Erythroblast (primary cell): ENCODE results near the gene E2F7.

ENCODE experiments used
- DNase-seq, 2 experiments: peaks; one replicate each; lab custom pipeline; 2025; lab: John Stamatoyannopoulos, UW
- GATA1 ChIP-seq: IDR thresholded peaks from 2 replicates; pipeline ENCODE4 v1.6.1; 2011; ENCODE audit warnings: low read depth, mild to moderate bottlenecking, control low read depth, low read length, moderate library complexity
- POLR2A ChIP-seq: IDR thresholded peaks from 2 replicates; pipeline ENCODE4 v1.6.1; 2011; ENCODE audit warnings: mild to moderate bottlenecking, low read length

The E2F7 gene

GRCh38 chr12:77013091-77013490, 52.3 kb downstream of the E2F7 start:
- TF ChIP-seq POLR2A (no peak), GATA1 (no peak)
- no peak for DNase-seq

DNA sequence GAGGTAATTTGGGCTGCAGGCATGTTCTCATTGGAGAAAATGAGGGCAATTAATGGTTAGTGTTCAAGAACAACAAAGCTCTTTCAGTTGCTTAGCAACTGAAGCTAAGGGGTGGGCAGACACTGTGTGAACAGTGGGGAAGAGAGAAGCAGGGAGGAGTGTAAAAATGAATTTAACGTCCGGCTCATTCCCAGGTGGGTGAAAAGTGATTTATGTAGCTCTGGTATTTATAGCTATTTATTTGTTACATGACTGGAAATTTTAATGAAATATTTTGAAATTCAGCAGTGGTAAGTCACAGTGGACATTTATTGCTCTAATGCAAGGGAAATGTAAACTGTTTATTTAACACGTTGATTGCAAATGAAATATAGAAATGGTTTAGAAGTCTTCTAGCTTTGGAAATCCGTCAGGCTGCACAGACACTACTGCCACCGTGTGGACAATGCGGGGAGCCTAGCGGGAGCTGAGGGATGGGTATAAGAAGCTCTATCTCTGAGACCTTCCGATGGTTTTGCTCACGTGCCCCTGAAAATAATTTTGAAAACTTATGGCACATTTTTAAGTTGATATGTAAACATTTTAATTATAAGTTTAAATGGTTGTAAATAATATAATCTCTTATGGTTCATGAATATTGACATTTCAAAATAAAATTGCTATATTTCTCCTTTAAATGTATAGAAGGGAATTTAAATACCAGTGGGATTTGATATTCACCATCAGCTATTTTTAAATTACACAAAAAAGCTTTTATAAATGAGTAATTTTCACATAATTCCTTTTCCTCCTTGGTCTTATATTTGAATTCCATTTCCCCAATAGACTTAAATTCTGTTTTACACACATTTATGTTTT, 54.4 kb downstream of the E2F7 start:
- no peak for TF ChIP-seq POLR2A
- no peak for TF ChIP-seq GATA1

GRCh38 chr12:77007476-77007875, 57.9 kb downstream of the E2F7 start:
- TF ChIP-seq GATA1 = no peak
- TF ChIP-seq POLR2A = no peak
- no peak for DNase-seq

More for the DNA sequence above, 54.4 kb downstream of the E2F7 start:
- peak; percentile 64 to 78 for DNase-seq

- no peak for TF ChIP-seq POLR2A
- TF ChIP-seq GATA1 = no peak
- no peak for DNase-seq
Measured at GRCh38 chr12:77005611-77006098, 59.7 kb downstream of the E2F7 start.

DNA sequence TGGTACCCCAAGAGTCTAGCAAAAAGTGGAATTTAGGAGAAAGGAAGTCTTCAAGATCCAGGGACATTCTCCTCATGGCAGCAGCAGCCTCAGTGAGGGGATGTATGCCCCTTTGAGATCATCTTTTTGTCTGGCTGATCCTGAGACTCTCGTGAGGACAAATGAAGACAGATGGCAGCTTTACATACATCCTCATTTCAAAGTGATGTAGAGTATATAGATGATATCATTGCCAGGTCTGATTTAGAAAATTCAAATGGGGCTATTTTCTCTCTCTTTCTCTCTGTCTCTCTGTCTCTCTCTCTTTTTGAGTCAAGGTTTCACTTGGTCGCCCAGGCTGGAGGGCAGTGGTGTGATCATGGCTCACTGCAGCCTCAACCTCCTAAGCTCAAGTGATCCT, 61.5 kb downstream of the E2F7 start:
- DNase-seq = no peak
- TF ChIP-seq POLR2A = no peak
- TF ChIP-seq GATA1 = no peak

GRCh38 chr12:77003246-77003645, 62.1 kb downstream of the E2F7 start:
- TF ChIP-seq GATA1 = no peak
- TF ChIP-seq POLR2A = no peak
- DNase-seq = no peak

DNA sequence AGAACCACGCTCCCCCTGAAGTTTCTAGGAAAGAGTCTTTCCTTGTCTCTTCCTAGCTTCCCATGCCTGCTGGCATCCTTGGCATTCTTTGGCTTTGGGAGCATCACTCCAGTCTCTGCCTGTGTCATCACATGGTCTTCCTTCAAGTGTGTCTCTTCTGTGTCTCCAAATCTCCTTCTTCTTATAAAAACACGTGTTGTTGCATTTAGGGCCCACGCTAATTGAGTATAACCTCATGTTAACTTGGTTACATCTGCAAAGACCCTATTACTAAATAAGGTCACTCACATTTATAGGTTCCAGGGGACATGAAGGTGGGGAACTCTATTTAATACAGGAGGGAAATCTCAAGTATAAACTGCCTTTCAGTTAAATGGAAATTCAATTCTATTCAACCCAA, 63.0 kb downstream of the E2F7 start:
- no peak for DNase-seq
- TF ChIP-seq POLR2A = no peak
- no peak for TF ChIP-seq GATA1

DNA sequence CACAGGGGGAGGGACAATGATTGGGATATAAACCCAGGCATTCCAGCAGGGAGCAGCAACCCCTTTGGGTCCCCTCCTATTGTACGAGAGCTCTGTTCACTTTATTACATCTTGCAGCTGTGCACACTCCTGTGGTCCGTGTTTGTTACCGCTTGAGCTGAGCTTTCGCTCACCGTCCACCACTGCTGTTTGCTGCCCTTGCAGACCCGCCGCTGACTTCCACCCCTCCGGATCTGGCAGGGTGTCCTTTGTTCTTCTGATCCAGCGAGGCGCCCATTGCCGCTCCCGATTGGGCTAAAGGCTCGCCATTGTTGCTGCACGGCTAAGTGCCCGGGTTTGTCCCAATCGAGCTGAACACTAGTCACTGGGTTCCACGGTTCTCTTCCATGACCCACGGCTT, 64.1 kb downstream of the E2F7 start:
- TF ChIP-seq POLR2A (no peak), GATA1 (no peak)
- DNase-seq = no peak

DNA sequence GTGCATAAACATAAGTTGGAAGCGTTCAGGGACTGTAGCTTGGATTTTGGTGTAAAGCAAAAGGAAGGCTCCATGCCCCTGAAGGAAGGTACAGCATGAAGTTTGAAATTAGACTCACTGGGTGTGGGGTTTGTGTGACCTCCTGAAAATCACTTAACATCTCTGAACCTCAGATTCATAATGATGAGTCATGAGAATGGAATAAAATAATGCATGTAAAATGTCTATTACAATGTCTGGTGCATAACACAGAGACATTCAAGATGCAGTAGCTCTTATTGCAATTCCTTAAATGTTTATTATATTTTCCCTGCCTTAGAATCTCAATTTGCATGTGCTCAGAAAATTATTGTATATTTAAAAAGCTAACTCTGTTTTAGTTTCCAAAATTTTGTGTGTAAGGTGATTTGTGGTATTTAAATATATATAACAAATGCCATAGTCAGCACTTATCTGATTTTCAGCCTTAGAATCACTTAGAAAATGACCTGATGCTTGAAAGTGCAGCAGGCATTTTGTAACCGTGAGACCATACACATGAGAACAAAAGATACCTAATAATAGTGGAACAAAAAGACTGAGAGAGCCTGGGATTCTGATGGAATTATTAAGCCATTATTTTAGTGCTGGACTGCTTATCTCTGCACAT, 66.3 kb downstream of the E2F7 start:
- TF ChIP-seq POLR2A = no peak
- no peak for TF ChIP-seq GATA1

DNA sequence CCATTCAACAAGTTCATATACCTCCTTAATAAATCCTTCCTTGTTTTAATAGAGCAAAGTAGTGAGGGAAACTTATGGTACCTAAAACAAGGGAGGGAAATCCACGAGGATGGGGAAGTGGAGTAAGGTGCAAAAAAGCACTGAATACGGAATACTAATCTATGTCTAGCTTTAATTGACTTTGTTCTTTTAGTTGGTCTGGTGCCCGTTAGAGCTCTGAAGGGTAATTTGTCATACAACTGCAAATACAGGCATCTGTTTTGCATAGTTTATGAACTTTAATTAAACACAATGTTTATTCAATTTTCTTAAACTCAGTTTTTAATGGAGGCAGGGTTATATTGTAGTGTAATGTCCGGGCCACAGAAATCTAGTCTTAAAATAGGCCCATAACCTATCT, 67.0 kb downstream of the E2F7 start:
- TF ChIP-seq POLR2A = no peak
- TF ChIP-seq GATA1 = no peak
- no peak for DNase-seq

More for the DNA sequence above, 66.3 kb downstream of the E2F7 start:
- no peak for DNase-seq

- no peak for DNase-seq
- no peak for TF ChIP-seq GATA1
- no peak for TF ChIP-seq POLR2A
Measured at GRCh38 chr12:76997011-76997780, 68.2 kb downstream of the E2F7 start.

DNA sequence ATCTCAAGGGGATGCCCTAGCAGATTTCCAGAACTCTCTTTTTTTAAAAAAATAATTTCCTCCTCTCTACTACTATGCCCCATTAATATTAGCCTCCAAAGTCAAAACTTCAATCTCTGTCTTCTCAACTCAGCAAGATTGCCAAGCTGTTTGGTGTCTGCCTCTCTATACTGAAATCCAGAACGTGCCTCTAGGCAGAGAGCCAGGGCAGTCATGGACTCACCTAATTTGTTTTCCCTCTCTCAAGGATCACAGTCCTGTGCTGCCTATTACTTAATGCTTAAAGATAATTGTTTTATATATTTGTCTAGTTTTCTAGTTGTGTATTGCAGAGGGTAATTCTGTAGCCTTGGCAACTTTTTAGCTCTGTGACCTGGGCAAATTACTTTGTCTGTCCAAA, 74.7 kb downstream of the E2F7 start:
- no peak for DNase-seq
- no peak for TF ChIP-seq GATA1
- no peak for TF ChIP-seq POLR2A

GRCh38 chr12:76984566-76984965, 80.8 kb downstream of the E2F7 start:
- DNase-seq = no peak
- TF ChIP-seq POLR2A = no peak
- TF ChIP-seq GATA1 = no peak

- TF ChIP-seq POLR2A (no peak), GATA1 (no peak)
- no peak for DNase-seq
Measured at GRCh38 chr12:76983420-76983819, 81.9 kb downstream of the E2F7 start.
